Endodermal cell (in vitro differentiated cells): Measurements from ENCODE around the gene GFPT2. TPM values are rescaled to one million over a fixed set of nuclear protein-coding genes. Genes with fewer than 3 reads are reported as not detected.

Experiments
- DNase-seq: peaks from one replicate; pipeline ENCODE4 v3.0.0-alpha.2; 2017
- H3K27ac ChIP-seq: 2 replicates; pipeline ENCODE4 v1.5.1; 2013; ENCODE audit warnings: mild to moderate bottlenecking, low read depth, low read length, moderate library complexity
- H3K27me3 ChIP-seq: 2 replicates; pipeline ENCODE4 v1.6.1; 2013; ENCODE audit warnings: mild to moderate bottlenecking, low read length, moderate library complexity; ENCODE audit not compliant: insufficient read depth, control insufficient read depth, poor library complexity, severe bottlenecking
- H3K36me3 ChIP-seq: 2 replicates; pipeline ENCODE4 v1.7.0; 2013; ENCODE audit warnings: mild to moderate bottlenecking, low read length, moderate library complexity; ENCODE audit not compliant: control insufficient read depth, insufficient read depth
- H3K4me1 ChIP-seq: one replicate; pipeline ENCODE4 v1.7.0; 2013; ENCODE audit warnings: low read length; ENCODE audit not compliant: control insufficient read depth, insufficient read depth
- H3K4me3 ChIP-seq: 2 replicates; pipeline ENCODE4 v1.5.1; 2013; ENCODE audit warnings: mild to moderate bottlenecking, low read length, moderate library complexity
- H3K9ac ChIP-seq: 2 replicates; pipeline ENCODE4 v1.6.1; 2013; ENCODE audit warnings: mild to moderate bottlenecking, low read length, moderate library complexity; ENCODE audit not compliant: poor library complexity, severe bottlenecking; ENCODE audit errors: extremely low read depth
- H3K9me3 ChIP-seq: 2 replicates; pipeline ENCODE4 v1.6.1; 2013; ENCODE audit warnings: mild to moderate bottlenecking, low read length, moderate library complexity; ENCODE audit not compliant: control insufficient read depth
- H3K27ac Mint-ChIP-seq: 2 replicates; pipeline ENCODE4 v1.8.0; 2020; ENCODE audit warnings: mixed read lengths
- H3K27me3 Mint-ChIP-seq: 2 replicates; pipeline ENCODE4 v1.8.0; 2021; ENCODE audit warnings: mild to moderate bottlenecking, mixed read lengths; ENCODE audit not compliant: insufficient read depth
- H3K36me3 Mint-ChIP-seq: 2 replicates; pipeline ENCODE4 v1.8.0; 2020; ENCODE audit warnings: low read depth, mixed read lengths
- H3K4me1 Mint-ChIP-seq: 2 replicates; pipeline ENCODE4 v1.8.0; 2020; ENCODE audit warnings: mixed read lengths
- H3K4me3 Mint-ChIP-seq: 2 replicates; pipeline ENCODE4 v1.8.0; 2020; ENCODE audit warnings: mild to moderate bottlenecking, moderate library complexity, mixed read lengths
- H3K9me3 Mint-ChIP-seq: 2 replicates; pipeline ENCODE4 v1.8.0; 2020; ENCODE audit warnings: mild to moderate bottlenecking, mixed read lengths
- CTCF ChIP-seq: fragments of 200-600 bp; sonication (generic); conservative IDR thresholded peaks from 2 replicates; pipeline ENCODE4 v1.5.0; 2021; ENCODE audit warnings: antibody characterized with exemption, mild to moderate bottlenecking
- WGBS, 2 experiments: methylation state at CpG; one replicate each; pipeline versions ENCODE4 v1.1.5 to v1.1.7; 2013; ENCODE audit warnings: missing lambda C conversion rate in 2 of 2, mixed read lengths in 1 of 2; ENCODE audit not compliant: insufficient coverage in 1 of 2, insufficient read length in 1 of 2; 5-methylcytosine and 5-hydroxymethylcytosine counted together
- total RNA-seq, 2 donors: library from RNA; stranded (reverse); fragmentation: NEBNext Ultra II Directional in 1 of 2; extraction: Animal tissue kit (Norgen Biotek cat#: 25700) in 1 of 2; gene quantifications; 2 replicates in 1 of 2; 3 replicates in 1 of 2; pipeline ENCODE4 v1.2.1, GENCODE V29; 2021

The GFPT2 gene
- total RNA-seq, 2 donors from 2014 or later = 19.5 to 37.3 TPM

DNA sequence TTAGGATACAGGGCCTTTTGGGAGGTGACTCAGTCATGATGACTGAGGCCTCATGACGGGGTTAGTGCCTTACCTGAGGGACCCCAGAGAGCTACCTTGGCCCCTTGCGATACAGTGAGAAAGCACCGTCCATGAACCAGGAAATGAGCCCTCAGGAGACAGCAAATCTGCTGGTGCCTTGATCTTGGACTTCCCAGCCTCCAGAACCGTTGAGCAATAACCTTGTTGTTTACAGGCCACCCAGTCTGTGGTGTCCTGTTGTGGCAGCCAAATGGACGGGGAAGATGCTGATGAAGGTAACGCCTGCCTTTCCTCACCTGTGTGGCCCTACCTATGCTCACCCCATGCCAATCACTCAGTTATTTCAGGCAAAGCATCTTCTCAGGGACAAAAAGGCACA, 5.6 kb upstream of the GFPT2 start:
- H3K27me3 ChIP-seq = peaks cover 15% of the 10 kb centered on the region
- Mint-ChIP-seq H3K27me3 (peaks cover 27% of the 10 kb centered on the region), H3K27ac (no peak overlapping the region), H3K9me3 (peaks cover 13% of the 10 kb centered on the region), H3K36me3 (no peaks in the 10 kb centered on the region), H3K4me1 (peaks cover 6% of the 10 kb centered on the region), H3K4me3 (no peak overlapping the region)
- peaks cover 7% of the 10 kb centered on the region for H3K9me3 ChIP-seq
- H3K4me3 ChIP-seq = no peak overlapping the region
- no peak for TF ChIP-seq CTCF
- WGBS, 2 experiments = 91 to 94% methylated on average over 6 of the region's 6 CpGs
- no peak overlapping the region for H3K9ac ChIP-seq
- H3K4me1 ChIP-seq = no peaks in the 10 kb centered on the region
- H3K36me3 ChIP-seq = no peaks in the 10 kb centered on the region
- DNase-seq = no peak
- no peak overlapping the region for H3K27ac ChIP-seq

DNA sequence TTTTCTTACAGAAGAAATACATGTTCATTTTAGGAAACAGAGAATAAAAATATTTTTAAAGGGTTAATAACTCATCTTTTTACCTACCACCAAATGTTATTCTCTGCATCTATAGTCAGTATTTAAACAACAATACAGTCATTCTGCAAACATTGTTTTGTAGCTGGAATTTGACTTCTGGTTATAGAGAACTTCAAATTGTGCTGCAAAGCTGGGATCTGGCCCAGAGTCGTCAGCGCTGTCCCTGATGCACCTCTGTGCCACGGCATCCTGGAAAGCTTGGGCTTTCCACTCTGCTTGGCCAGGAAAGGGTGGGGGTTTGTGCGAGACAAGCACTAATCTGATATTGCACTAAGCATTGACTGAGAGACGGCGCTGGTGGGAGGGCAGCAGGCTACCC, 5.0 kb upstream of the GFPT2 start:
- peaks cover 29% of the 10 kb centered on the region for H3K27me3 Mint-ChIP-seq
- Histone ChIP-seq H3K9ac (no peak overlapping the region), H3K4me1 (no peaks in the 10 kb centered on the region), H3K27ac (no peak overlapping the region), H3K27me3 (peaks cover 19% of the 10 kb centered on the region), H3K9me3 (peaks cover 7% of the 10 kb centered on the region), H3K36me3 (no peaks in the 10 kb centered on the region), H3K4me3 (no peak overlapping the region)
- H3K4me3 Mint-ChIP-seq = no peak overlapping the region
- TF ChIP-seq CTCF = no peak
- 93 to 100% methylated on average over 5 to 6 of the region's 6 CpGs for WGBS, 2 experiments
- peaks cover 6% of the 10 kb centered on the region for H3K4me1 Mint-ChIP-seq
- no peaks in the 10 kb centered on the region for H3K36me3 Mint-ChIP-seq
- no peak for DNase-seq
- H3K27ac Mint-ChIP-seq = no peak overlapping the region
- H3K9me3 Mint-ChIP-seq = peaks cover 13% of the 10 kb centered on the region

GRCh38 chr5:180354966-180355365, 1.8 kb upstream of the GFPT2 start:
- H3K27me3 ChIP-seq = peaks cover 19% of the 10 kb centered on the region
- peaks cover 38% of the 10 kb centered on the region for H3K27me3 Mint-ChIP-seq
- no peaks in the 10 kb centered on the region for H3K36me3 Mint-ChIP-seq
- no peak overlapping the region for H3K27ac Mint-ChIP-seq
- no peak overlapping the region for H3K4me3 Mint-ChIP-seq
- no peak overlapping the region for H3K27ac ChIP-seq
- H3K9me3 ChIP-seq = peaks cover 7% of the 10 kb centered on the region
- no peaks in the 10 kb centered on the region for H3K36me3 ChIP-seq
- peaks cover 13% of the 10 kb centered on the region for H3K9me3 Mint-ChIP-seq
- whole genome bisulfite sequencing, 2 experiments = 86 to 92% methylated on average over 4 to 5 of the region's 5 CpGs
- no peak for TF ChIP-seq CTCF
- H3K9ac ChIP-seq = no peak overlapping the region
- H3K4me3 ChIP-seq = no peak overlapping the region
- peaks cover 22% of the 10 kb centered on the region for H3K4me1 Mint-ChIP-seq
- H3K4me1 ChIP-seq = peaks cover 5% of the 10 kb centered on the region
- DNase-seq = no peak
